ENCODE measurements around the gene NR1D2. TPM values are rescaled to one million over a fixed set of nuclear protein-coding genes. Genes with fewer than 3 reads are reported as not detected.
"Not testable (repeated sequence)": the region's sequence is repeated elsewhere in the genome, so short reads cannot be mapped to it uniquely, and the experiment has no call there.

NR1D2 gene
- total RNA-seq, 1 experiment from 2014 or later: 66.0 TPM

- no peak for TF ChIP-seq CTCF (conservative IDR thresholded peaks at IDR 0.05)
- no peak for TF ChIP-seq EZH2 (IDR thresholded peaks at IDR 0.05; ENCODE audit: low read depth)
- POLR2A ChIA-PET (ENCODE audit: unreplicated experiment): no interaction called here
- Histone ChIP-seq H3K4me2 (no peak overlapping the region), H3F3A (ENCODE audit: insufficient read depth, low read depth) (no peaks in the 10 kb centered on the region), H3K27me3 (ENCODE audit: insufficient read depth, low read depth) (no peaks in the 10 kb centered on the region), H4K20me1 (ENCODE audit: insufficient read depth) (no peaks in the 10 kb centered on the region), H3K36me3 (ENCODE audit: low read depth) (no peaks in the 10 kb centered on the region), H3K4me1 (replicated peaks; ENCODE audit: insufficient read depth) (no peaks in the 10 kb centered on the region), H3K27ac (no peak overlapping the region), H2AFZ (no peak overlapping the region), H3K9me3 (ENCODE audit: insufficient read depth, low read depth) (no peaks in the 10 kb centered on the region), H3K4me3 (no peak overlapping the region), H3K9me2 (ENCODE audit: insufficient read depth) (no peaks in the 10 kb centered on the region), H3K79me2 (ENCODE audit: low read depth) (no peaks in the 10 kb centered on the region)
- intact Hi-C loops (cut with micrococcal nuclease; ENCODE audit: unreplicated experiment): no loop called here
- CTCF ChIA-PET: no interaction called here
- no TSS peak for BruUV-seq (replicated peaks)
- DNase-seq: no peak
Measured at GRCh38 chr3:24023197-24023596, 78.1 kb downstream of the NR1D2 start.

- no peaks in the 10 kb centered on the region for H3K27me3 ChIP-seq (ENCODE audit: insufficient read depth, low read depth)
- H3K79me2 ChIP-seq (ENCODE audit: low read depth): no peaks in the 10 kb centered on the region
- H3K4me2 ChIP-seq: no peak overlapping the region
- intact Hi-C loops (cut with micrococcal nuclease; ENCODE audit: unreplicated experiment): no loop called here
- no peaks in the 10 kb centered on the region for H4K20me1 ChIP-seq (ENCODE audit: insufficient read depth)
- TF ChIP-seq CTCF (conservative IDR thresholded peaks at IDR 0.05) (no peak), EZH2 (IDR thresholded peaks at IDR 0.05; ENCODE audit: low read depth) (no peak)
- no peaks in the 10 kb centered on the region for H3K4me1 ChIP-seq (replicated peaks; ENCODE audit: insufficient read depth)
- no TSS peak for BruUV-seq (replicated peaks)
- no peak overlapping the region for H3K4me3 ChIP-seq
- H3K9me3 ChIP-seq (ENCODE audit: insufficient read depth, low read depth): no peaks in the 10 kb centered on the region
- H3K9me2 ChIP-seq (ENCODE audit: insufficient read depth): no peaks in the 10 kb centered on the region
- no peak overlapping the region for H3K27ac ChIP-seq
- CTCF ChIA-PET: no interaction called here
- H3F3A ChIP-seq (ENCODE audit: insufficient read depth, low read depth): no peaks in the 10 kb centered on the region
- no peak overlapping the region for H2AFZ ChIP-seq
- no peaks in the 10 kb centered on the region for H3K36me3 ChIP-seq (ENCODE audit: low read depth)
- no peak for DNase-seq
- POLR2A ChIA-PET (ENCODE audit: unreplicated experiment): interaction anchor here (0.7 kb wide), 1 partner anchor 18 kb away, joined by 3 read pairs; no protein-coding TSS in a partner anchor
Measured at GRCh38 chr3:24025805-24026204, 80.7 kb downstream of the NR1D2 start.

GRCh38 chr3:24026665-24027064 is 81.6 kb downstream of the NR1D2 start:
- H3K27ac ChIP-seq; H3K4me2 ChIP-seq; DNase-seq; H3K27me3 ChIP-seq (ENCODE audit: insufficient read depth, low read depth); H3F3A ChIP-seq (ENCODE audit: insufficient read depth, low read depth); H3K4me3 ChIP-seq; H3K4me1 ChIP-seq (replicated peaks; ENCODE audit: insufficient read depth); BruUV-seq (replicated peaks); CTCF ChIA-PET; H3K79me2 ChIP-seq (ENCODE audit: low read depth); H3K9me3 ChIP-seq (ENCODE audit: insufficient read depth, low read depth); H2AFZ ChIP-seq; intact Hi-C loops (cut with micrococcal nuclease; ENCODE audit: unreplicated experiment); H3K9me2 ChIP-seq (ENCODE audit: insufficient read depth); H4K20me1 ChIP-seq (ENCODE audit: insufficient read depth); POLR2A ChIA-PET (ENCODE audit: unreplicated experiment); H3K36me3 ChIP-seq (ENCODE audit: low read depth): not testable (repeated sequence)

GRCh38 chr3:24027946-24028345 is 82.9 kb downstream of the NR1D2 start:
- Histone ChIP-seq H3K27ac (no peak overlapping the region), H3K27me3 (ENCODE audit: insufficient read depth, low read depth) (no peaks in the 10 kb centered on the region), H3K9me3 (ENCODE audit: insufficient read depth, low read depth) (no peaks in the 10 kb centered on the region), H3K79me2 (ENCODE audit: low read depth) (no peaks in the 10 kb centered on the region), H3K9me2 (ENCODE audit: insufficient read depth) (no peaks in the 10 kb centered on the region), H3K4me2 (no peak overlapping the region), H3K36me3 (ENCODE audit: low read depth) (no peaks in the 10 kb centered on the region), H3K4me3 (no peak overlapping the region), H3F3A (ENCODE audit: insufficient read depth, low read depth) (no peaks in the 10 kb centered on the region), H3K4me1 (replicated peaks; ENCODE audit: insufficient read depth) (no peaks in the 10 kb centered on the region), H4K20me1 (ENCODE audit: insufficient read depth) (no peaks in the 10 kb centered on the region), H2AFZ (no peak overlapping the region)
- no peak for DNase-seq
- no TSS peak for BruUV-seq (replicated peaks)
- CTCF ChIA-PET: no interaction called here
- TF ChIP-seq EZH2 (IDR thresholded peaks at IDR 0.05; ENCODE audit: low read depth) (no peak), CTCF (conservative IDR thresholded peaks at IDR 0.05) (no peak)
- intact Hi-C loops (cut with micrococcal nuclease; ENCODE audit: unreplicated experiment): no loop called here
- POLR2A ChIA-PET (ENCODE audit: unreplicated experiment): interaction anchor here (0.6 kb wide), 1 partner anchor 73 kb away, joined by 7 read pairs; no protein-coding TSS in a partner anchor
